HG02642 (cell line): ENCODE measurements around the gene RAB7B.

Source experiments
- ATAC-seq: cut with Tn5 transposase; IDR thresholded peaks from one replicate; pipeline ENCODE4 v1.9.1; 2021; ENCODE audit warnings: mild to moderate bottlenecking; ENCODE audit not compliant: unreplicated experiment, poor library complexity

RAB7B gene

DNA sequence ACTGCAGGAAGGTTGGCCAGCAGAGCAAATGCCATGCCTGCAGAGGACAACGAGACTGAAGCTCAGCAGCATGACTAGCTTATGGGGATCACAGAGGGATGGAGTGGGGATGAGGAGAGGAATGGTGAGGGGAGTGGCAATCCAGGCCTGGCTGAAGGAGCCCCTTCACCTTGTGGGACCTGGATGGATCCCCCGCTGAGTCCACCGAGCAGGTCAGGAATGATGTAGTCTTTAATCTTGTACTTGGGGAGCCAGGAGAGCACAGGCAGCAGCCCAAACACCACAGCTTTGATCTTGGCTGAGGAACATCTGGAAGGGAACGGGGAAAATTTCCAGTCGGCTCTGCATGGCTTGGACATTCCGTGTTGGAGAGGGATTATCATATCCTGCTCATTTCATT is 70.4 kb downstream of the RAB7B start:
- ATAC-seq = no peak

DNA sequence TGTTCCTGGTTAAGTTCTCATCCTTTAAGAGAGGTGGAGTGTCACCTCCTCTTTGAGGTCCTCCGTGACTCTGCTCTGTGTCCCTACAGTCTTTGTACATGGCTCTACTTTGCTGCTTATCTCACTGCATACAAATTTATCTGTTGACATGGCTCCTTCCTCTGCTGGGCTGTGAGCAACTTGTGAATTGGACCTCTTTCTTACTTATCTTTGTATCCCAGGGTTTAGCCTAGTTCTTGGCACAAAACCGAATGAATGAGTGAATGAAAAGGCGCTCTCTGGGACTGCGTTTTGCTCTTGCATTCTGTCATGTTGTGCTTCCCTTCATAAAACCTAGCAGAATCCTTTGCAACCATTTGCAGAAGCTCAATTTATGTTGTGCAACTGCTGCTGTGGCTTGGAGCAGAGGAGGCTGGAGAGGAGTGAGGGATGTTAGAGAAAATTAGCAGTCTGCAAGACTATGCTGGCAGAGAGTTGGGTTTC is 72.4 kb downstream of the RAB7B start:
- no peak for ATAC-seq

DNA sequence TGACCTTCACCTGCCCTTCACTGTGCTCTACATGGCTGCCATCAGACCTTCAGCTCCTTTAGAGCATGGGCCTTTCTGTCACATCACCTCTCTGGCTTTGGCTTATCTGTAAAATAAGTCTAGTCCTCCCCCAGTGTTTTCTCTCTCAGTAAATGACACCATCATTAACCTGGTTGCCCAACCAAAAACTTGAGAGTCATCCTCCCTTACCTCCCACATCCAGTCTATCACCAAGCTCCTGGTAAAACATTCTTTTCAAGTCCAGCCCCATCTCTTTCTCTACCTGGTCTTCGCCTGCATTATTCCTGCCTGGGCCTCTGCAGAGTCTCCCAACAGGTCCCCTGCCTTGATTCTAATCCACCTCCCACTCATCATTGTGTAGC is 73.0 kb downstream of the RAB7B start:
- no peak for ATAC-seq

DNA sequence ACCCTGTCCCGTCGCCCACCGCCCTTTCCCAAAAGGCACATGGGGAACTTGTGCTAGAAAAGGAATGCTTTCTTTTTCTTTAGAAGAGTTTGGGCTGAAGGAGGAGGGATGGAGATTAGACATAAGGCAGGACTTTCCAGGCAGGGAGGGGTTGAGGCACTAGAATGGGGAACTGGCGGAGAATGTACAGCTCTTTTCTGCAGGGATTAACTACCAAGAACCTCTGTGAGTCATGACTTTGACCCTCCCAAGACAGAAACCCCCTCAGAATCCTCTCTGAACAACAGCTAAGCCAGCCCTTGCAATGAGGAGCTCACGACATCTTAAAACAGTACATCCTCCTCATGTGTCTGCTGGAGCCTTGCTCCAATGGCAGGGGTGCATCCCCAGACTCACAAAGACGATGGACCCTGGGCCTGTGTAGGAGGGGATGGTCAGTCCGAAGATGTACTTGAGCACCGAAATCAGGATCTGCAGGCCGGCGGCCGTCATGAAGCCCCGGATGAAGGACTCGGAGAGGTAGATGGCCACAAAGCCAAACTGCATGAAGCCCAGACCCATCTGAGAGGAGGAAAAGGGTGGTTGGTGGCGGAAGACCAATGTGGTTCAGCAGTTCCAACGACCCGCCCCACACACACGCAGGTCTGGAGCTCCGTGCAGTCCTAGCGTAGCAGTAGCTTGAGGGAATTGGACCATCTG is 73.5 kb downstream of the RAB7B start:
- no peak for ATAC-seq

DNA sequence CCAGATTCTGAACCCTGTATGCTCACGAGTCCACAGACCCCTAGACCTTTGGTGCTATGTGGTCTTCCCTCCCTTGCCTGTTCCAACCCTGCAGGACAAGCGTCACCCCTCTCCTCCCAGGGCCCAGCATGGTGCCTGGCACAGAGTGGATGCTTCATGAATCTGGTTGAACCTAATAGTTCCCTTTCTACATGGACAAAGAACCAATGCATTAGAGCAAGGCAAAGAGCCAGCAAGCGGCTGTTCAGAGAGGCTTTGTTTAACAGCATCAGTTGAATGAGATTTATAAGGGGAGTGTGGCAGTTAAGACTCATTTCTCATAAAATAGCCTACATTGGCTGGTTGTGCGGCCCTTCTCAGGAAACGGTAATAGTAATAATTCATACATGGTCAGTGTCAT is 74.9 kb downstream of the RAB7B start:
- ATAC-seq = no peak

DNA sequence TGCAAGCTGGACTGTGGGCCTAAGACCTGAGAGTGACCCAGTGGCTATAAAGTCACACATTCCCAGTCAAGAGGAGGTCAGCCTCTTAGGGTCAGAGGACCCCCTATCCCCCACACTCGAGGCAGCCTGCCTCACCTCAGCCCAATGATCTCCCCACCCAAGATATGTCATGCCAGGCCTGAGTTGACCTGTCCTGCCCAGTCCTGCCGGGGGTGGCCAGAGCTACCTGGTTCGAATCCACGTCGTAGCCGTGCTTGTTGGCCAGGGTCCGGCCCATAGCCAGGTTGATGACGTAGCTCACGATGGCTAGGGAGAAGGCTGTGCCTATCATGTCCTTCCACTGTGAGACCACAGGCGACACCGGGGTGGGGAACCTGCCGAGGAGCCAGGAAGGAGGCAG is 75.5 kb downstream of the RAB7B start:
- ATAC-seq = no peak

DNA sequence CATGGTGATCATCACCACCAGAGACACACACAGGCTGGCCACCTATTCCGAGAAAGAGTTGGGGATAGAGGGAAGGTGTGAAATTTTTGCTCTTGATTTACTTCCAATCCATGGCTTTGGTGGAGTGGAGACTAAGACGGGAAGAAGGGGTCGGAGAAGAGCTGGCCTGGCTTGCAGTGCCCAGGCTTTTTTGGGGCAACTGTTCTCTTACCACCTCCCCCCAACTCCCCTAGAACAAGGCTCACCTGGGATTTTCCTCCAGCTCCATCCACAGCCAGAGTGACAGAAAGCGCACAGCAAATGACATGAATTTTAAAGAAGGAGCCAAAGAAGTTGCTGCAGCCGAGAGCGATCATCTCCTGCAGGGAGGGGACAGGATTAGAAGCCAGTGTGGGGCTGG is 75.9 kb downstream of the RAB7B start:
- no peak for ATAC-seq
